Left lung (tissue), 10 donors: ENCODE results near the gene RAB33B. TPM values are rescaled to one million over a fixed set of nuclear protein-coding genes. Genes with fewer than 3 reads are reported as not detected.
"Not testable (repeated sequence)": the region's sequence is repeated elsewhere in the genome, so short reads cannot be mapped to it uniquely, and the experiment has no call there.

Experiments used
- ATAC-seq: fragments of 200-7000 bp; cut with Tn5 transposase; one replicate; pipeline ENCODE4 v1.9.1; 2020; ENCODE audit warnings: moderate library complexity
- DNase-seq, 4 donors: peaks; one replicate each; pipeline ENCODE4 v3.0.0-alpha.2; 2013 to 2020
- H3K27ac ChIP-seq, 2 donors: fragments of 200-600 bp; sonication (generic) in 1 of 2; one replicate each; pipeline versions ENCODE4 v1.5.0 to v1.8.0; 2020 to 2021
- H3K27me3 ChIP-seq, 2 donors: fragments of 200-600 bp; sonication (generic) in 1 of 2; one replicate each; pipeline versions ENCODE4 v1.5.0 to v1.8.0; 2020 to 2021
- H3K36me3 ChIP-seq, 2 donors: fragments of 200-600 bp; sonication (generic) in 1 of 2; one replicate each; pipeline versions ENCODE4 v1.5.0 to v1.8.0; 2020 to 2021
- H3K4me1 ChIP-seq, 2 donors: fragments of 200-600 bp; one replicate each; pipeline ENCODE4 v1.8.0; 2021
- H3K4me3 ChIP-seq, 2 donors: fragments of 200-600 bp; sonication (generic) in 1 of 2; one replicate each; pipeline versions ENCODE4 v1.5.0 to v1.8.0; 2020 to 2021; ENCODE audit warnings: mild to moderate bottlenecking in 1 of 2
- H3K9me3 ChIP-seq, 2 donors: fragments of 200-600 bp; sonication (generic) in 1 of 2; one replicate each; pipeline versions ENCODE4 v1.5.0 to v1.8.0; 2020 to 2021
- intact Hi-C, 2 donors: fragments of 100-400 bp; cut with DNase I; formaldehyde crosslinking; loops; one replicate each; pipeline versions ENCODE4 v1.11.2 to v1.14.2; 2022
- polyA plus RNA-seq, 6 donors: library from polyadenylated mRNA; unstranded; fragments of 120-200 nt; gene quantifications; one replicate each; pipeline ENCODE4 v1.2.1, GENCODE V29; 2013; ENCODE audit not compliant: insufficient read length in 6 of 6
- total RNA-seq, 2 donors: library from RNA; stranded (reverse); fragmentation: NEBNext Ultra II Directional; extraction: Animal tissue kit (Norgen Biotek cat#: 25700); gene quantifications; one replicate each; pipeline ENCODE4 v1.2.1, GENCODE V29; 2021
- TF ChIP-seq, protein P1 (sequence below), 2 donors: fragments of 200-600 bp; sonication (generic) in 1 of 2; IDR thresholded peaks; one replicate each; pipeline versions ENCODE4 v1.5.0 to v1.8.0; 2021; ENCODE audit warnings: antibody characterized with exemption in 2 of 2
- donor health status: DM: no; HTN: yes; CAD: no.
- donor health status: DM: no; HTN: no; CAD: no.

RAB33B gene
- total and polyA plus RNA-seq, 8 donors: 8.4 to 13.3 (median 11.0) TPM

DNA sequence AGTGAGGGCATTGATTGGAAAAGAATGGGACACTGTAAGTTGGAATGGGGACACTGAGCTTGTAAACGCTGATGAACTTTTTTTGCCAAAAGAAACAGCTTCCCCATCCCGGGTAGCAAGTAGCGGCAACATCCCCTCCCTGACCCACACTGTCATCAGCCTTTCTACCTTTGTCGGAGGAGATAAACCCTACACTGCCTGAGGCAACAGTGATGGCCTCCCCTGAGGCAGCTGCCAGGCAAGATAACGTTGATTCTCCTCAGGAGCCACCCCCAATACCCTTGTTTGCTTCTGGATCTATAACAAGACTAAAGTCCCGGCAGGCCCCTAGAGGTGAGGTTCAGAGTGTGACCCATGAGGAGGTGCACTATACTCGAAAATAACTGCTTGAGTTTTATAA lies 10.3 kb upstream of the RAB33B start:
- no peak overlapping the region for H3K27ac ChIP-seq
- no peak overlapping the region for H3K4me3 ChIP-seq
- TF ChIP-seq, protein P1, sequence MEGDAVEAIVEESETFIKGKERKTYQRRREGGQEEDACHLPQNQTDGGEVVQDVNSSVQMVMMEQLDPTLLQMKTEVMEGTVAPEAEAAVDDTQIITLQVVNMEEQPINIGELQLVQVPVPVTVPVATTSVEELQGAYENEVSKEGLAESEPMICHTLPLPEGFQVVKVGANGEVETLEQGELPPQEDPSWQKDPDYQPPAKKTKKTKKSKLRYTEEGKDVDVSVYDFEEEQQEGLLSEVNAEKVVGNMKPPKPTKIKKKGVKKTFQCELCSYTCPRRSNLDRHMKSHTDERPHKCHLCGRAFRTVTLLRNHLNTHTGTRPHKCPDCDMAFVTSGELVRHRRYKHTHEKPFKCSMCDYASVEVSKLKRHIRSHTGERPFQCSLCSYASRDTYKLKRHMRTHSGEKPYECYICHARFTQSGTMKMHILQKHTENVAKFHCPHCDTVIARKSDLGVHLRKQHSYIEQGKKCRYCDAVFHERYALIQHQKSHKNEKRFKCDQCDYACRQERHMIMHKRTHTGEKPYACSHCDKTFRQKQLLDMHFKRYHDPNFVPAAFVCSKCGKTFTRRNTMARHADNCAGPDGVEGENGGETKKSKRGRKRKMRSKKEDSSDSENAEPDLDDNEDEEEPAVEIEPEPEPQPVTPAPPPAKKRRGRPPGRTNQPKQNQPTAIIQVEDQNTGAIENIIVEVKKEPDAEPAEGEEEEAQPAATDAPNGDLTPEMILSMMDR (IDR thresholded peaks at IDR 0.05): no peak
- intact Hi-C loops: no loop called here
- no peaks in the 10 kb centered on the region for H3K27me3 ChIP-seq
- ATAC-seq: no peak
- H3K4me1 ChIP-seq: no peaks in the 10 kb centered on the region
- no peak for DNase-seq
- H3K36me3 ChIP-seq: peaks cover 0 to 5% of the 10 kb centered on the region in 2 donors
- peaks cover 0 to 13% of the 10 kb centered on the region in 2 donors for H3K9me3 ChIP-seq

GRCh38 chr4:139444881-139445280 lies 9.0 kb upstream of the RAB33B start:
- intact Hi-C loops, H3K27me3 ChIP-seq, H3K4me1 ChIP-seq, DNase-seq, H3K36me3 ChIP-seq, ATAC-seq, H3K4me3 ChIP-seq, H3K9me3 ChIP-seq, H3K27ac ChIP-seq: not testable (repeated sequence)

GRCh38 chr4:139447078-139447477 lies 6.8 kb upstream of the RAB33B start:
- H3K27ac ChIP-seq, H3K4me1 ChIP-seq, DNase-seq, H3K4me3 ChIP-seq, intact Hi-C loops, H3K27me3 ChIP-seq, ATAC-seq, H3K9me3 ChIP-seq, H3K36me3 ChIP-seq: not testable (repeated sequence)

- intact Hi-C loops: no loop called here
Measured at GRCh38 chr4:139450586-139450985, 3.3 kb upstream of the RAB33B start.

DNA sequence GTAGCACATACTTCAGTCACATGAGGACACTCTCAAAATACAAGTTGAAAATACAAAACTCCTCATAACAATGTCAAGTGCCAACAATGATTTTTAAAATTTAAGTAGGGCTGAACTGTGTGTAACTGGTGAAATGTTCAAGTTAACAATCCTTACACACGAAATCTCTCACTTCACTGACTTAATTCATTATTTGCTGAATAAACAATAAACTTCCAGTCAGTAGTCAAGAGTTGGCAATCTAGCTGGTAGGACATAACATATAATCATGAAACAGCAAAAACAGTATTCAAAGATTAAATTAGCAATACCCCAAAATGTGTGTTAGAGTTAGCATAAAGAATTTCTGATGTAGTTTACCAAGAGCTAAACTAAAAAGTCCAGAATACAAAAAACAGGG lies 1.9 kb upstream of the RAB33B start:
- TF ChIP-seq, protein P1 (IDR thresholded peaks at IDR 0.05): no peak
- H3K4me3 ChIP-seq: peak overlapping the region in 1 of 2 donors; percentile 87
- intact Hi-C loops: no loop called here
- H3K27me3 ChIP-seq: no peaks in the 10 kb centered on the region
- H3K4me1 ChIP-seq: peaks cover 20 to 34% of the 10 kb centered on the region in 2 donors
- DNase-seq: no peak
- H3K36me3 ChIP-seq: no peaks in the 10 kb centered on the region
- H3K9me3 ChIP-seq: no peaks in the 10 kb centered on the region
- H3K27ac ChIP-seq: peak overlapping the region; percentile 96 to 97
- no peak for ATAC-seq

More at GRCh38 chr4:139450586-139450985, 3.3 kb upstream of the RAB33B start:
- TF ChIP-seq, protein P1 (IDR thresholded peaks at IDR 0.05): no peak
- ATAC-seq (no peak), DNase-seq (no peak)
- Histone ChIP-seq H3K4me1 (peaks cover 10 to 21% of the 10 kb centered on the region in 2 donors), H3K36me3 (no peaks in the 10 kb centered on the region), H3K4me3 (no peak overlapping the region), H3K9me3 (no peaks in the 10 kb centered on the region), H3K27me3 (no peaks in the 10 kb centered on the region), H3K27ac (no peak overlapping the region)

DNA sequence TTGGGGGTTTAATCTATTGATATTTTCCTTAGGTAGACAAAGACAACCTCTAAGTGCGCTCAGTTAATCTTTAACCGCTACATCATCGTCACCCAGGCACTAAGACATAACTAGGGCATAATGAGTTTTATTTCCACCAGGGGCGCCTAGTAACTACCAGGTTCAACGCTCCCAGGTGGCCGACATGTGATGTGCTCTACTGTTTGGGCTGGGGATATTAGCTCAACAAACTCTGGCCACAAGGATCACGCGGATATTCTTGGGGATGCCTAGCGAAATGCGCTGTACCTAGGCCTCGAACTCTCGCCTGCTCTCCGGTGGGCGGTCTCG lies 915 bp upstream of the RAB33B start:
- no peaks in the 10 kb centered on the region for H3K27me3 ChIP-seq
- TF ChIP-seq, protein P1 (IDR thresholded peaks at IDR 0.05): no peak
- peak overlapping the region; percentile 74 to 87 for H3K4me3 ChIP-seq
- H3K4me1 ChIP-seq: peaks cover 20 to 42% of the 10 kb centered on the region in 2 donors
- H3K27ac ChIP-seq: peak overlapping the region; percentile 96 to 97
- no peaks in the 10 kb centered on the region for H3K9me3 ChIP-seq
- ATAC-seq (peak; percentile 42), DNase-seq (peak in 1 of 4 donors; percentile 68)
- intact Hi-C loops: no loop called here
- H3K36me3 ChIP-seq: no peaks in the 10 kb centered on the region
